ENCODE results near the gene RAMP3. TPM values are rescaled to one million over a fixed set of nuclear protein-coding genes. Genes with fewer than 3 reads are reported as not detected.

RAMP3 gene
- total RNA-seq, 6 experiments from 2014 or later: 3.6 to 25.9 (median 23.4) TPM

GRCh38 chr7:45148653-45148973 is 9.0 kb upstream of the RAMP3 start:
- H3K36me3 ChIP-seq: no peaks in the 10 kb centered on the region
- no peak for TF ChIP-seq POLR2A (IDR thresholded peaks at IDR 0.05)
- TF ChIP-seq CTCF (IDR thresholded peaks at IDR 0.05): no peak
- no peaks in the 10 kb centered on the region for H3K27me3 ChIP-seq
- no peak for ATAC-seq
- H3K4me1 ChIP-seq: no peaks in the 10 kb centered on the region
- no peaks in the 10 kb centered on the region for H3K9me3 ChIP-seq
- 83% methylated on average over 8 of the region's 10 CpGs for WGBS (ENCODE audit: insufficient coverage, low coverage, low lambda C conversion rate, missing lambda C conversion rate)
- intact Hi-C loops (cut with DNase I): no loop called here
- no peak overlapping the region for H3K27ac ChIP-seq
- no peak for DNase-seq
- H3K4me3 ChIP-seq: no peak overlapping the region

GRCh38 chr7:45149606-45150005 is 8.0 kb upstream of the RAMP3 start:
- Histone ChIP-seq H3K4me1 (no peaks in the 10 kb centered on the region), H3K36me3 (no peaks in the 10 kb centered on the region), H3K27me3 (no peaks in the 10 kb centered on the region), H3K4me3 (no peak overlapping the region), H3K9me3 (no peaks in the 10 kb centered on the region), H3K27ac (no peak overlapping the region)
- DNase-seq (no peak), ATAC-seq (no peak)
- intact Hi-C loops (cut with DNase I): loop anchor here (5.0 to 10.0 kb wide), 3 partner anchors 108 to 715 kb away; no protein-coding TSS in a partner anchor
- 75% methylated on average over 5 of the region's 5 CpGs for WGBS (ENCODE audit: insufficient coverage, low coverage, low lambda C conversion rate, missing lambda C conversion rate)
- TF ChIP-seq POLR2A (IDR thresholded peaks at IDR 0.05) (no peak), CTCF (IDR thresholded peaks at IDR 0.05) (no peak)

GRCh38 chr7:45150199-45150598 is 7.4 kb upstream of the RAMP3 start:
- Histone ChIP-seq H3K9me3 (no peaks in the 10 kb centered on the region), H3K4me1 (no peaks in the 10 kb centered on the region), H3K36me3 (no peaks in the 10 kb centered on the region), H3K27me3 (no peaks in the 10 kb centered on the region), H3K4me3 (no peak overlapping the region), H3K27ac (no peak overlapping the region)
- ATAC-seq (no peak), DNase-seq (no peak)
- TF ChIP-seq CTCF (IDR thresholded peaks at IDR 0.05) (no peak), POLR2A (IDR thresholded peaks at IDR 0.05) (no peak)
- WGBS (ENCODE audit: insufficient coverage, low coverage, low lambda C conversion rate, missing lambda C conversion rate): 76% methylated on average over 8 of the region's 11 CpGs
- intact Hi-C loops (cut with DNase I): loop anchor here (5.0 to 10.0 kb wide), 3 partner anchors 107 to 715 kb away; no protein-coding TSS in a partner anchor

GRCh38 chr7:45151131-45151684 is 6.4 kb upstream of the RAMP3 start:
- 57% methylated on average over 2 of the region's 9 CpGs for WGBS (ENCODE audit: insufficient coverage, low coverage, low lambda C conversion rate, missing lambda C conversion rate)
- Histone ChIP-seq H3K4me3 (no peak overlapping the region), H3K36me3 (no peaks in the 10 kb centered on the region), H3K4me1 (no peaks in the 10 kb centered on the region), H3K27me3 (no peaks in the 10 kb centered on the region), H3K27ac (no peak overlapping the region), H3K9me3 (no peaks in the 10 kb centered on the region)
- intact Hi-C loops (cut with DNase I): loop anchor here (5.0 to 10.0 kb wide), 3 partner anchors 106 to 714 kb away; no protein-coding TSS in a partner anchor
- no peak for ATAC-seq
- TF ChIP-seq CTCF (IDR thresholded peaks at IDR 0.05) (no peak), POLR2A (IDR thresholded peaks at IDR 0.05) (no peak)
- no peak for DNase-seq
